T-helper 17 cell (primary cell): Measurements from ENCODE around the gene SPATS2L. TPM values are rescaled to one million over a fixed set of nuclear protein-coding genes. Genes with fewer than 3 reads are reported as not detected.
A peak's percentile ranks its signal among the peaks of the same experiment; 100 is the strongest.

ENCODE experiments used
- ATAC-seq: fragments of 150-1000 bp; cut with Tn5 transposase; 2 replicates; pipeline ENCODE4 v1.10.0; 2021; ENCODE audit warnings: mild to moderate bottlenecking, moderate library complexity
- DNase-seq, 3 donors: peaks; one replicate each; pipeline versions ENCODE4 v3.0.0 to v3.0.0-alpha.2; 2020 to 2021
- H3K9me3 ChIP-seq: one replicate; pipeline ENCODE4 v1.7.0; 2013; ENCODE audit warnings: low read length, mild to moderate bottlenecking; ENCODE audit not compliant: control insufficient read depth, poor library complexity, severe bottlenecking
- H3K27ac Mint-ChIP-seq: one replicate; pipeline ENCODE4 v1.8.0; 2022; ENCODE audit warnings: mild to moderate bottlenecking, moderate library complexity, mixed read lengths
- H3K27me3 Mint-ChIP-seq: one replicate; pipeline ENCODE4 v1.8.0; 2022; ENCODE audit warnings: mixed read lengths
- H3K36me3 Mint-ChIP-seq: one replicate; pipeline ENCODE4 v1.8.0; 2022; ENCODE audit warnings: low read depth, mixed read lengths
- H3K4me1 Mint-ChIP-seq: one replicate; pipeline ENCODE4 v1.8.0; 2022; ENCODE audit warnings: mild to moderate bottlenecking, mixed read lengths
- H3K4me3 Mint-ChIP-seq: one replicate; pipeline ENCODE4 v1.8.0; 2022; ENCODE audit warnings: mild to moderate bottlenecking, moderate library complexity, mixed read lengths
- total RNA-seq, 4 donors: library from RNA in 2 of 4; stranded (reverse) in 2 of 4; gene quantifications; one replicate each; pipeline ENCODE4 v1.2.3 and lab custom pipeline; 2022 to 2026

Gene SPATS2L
- total RNA-seq, 2 donors from 2014 or later, result 3.1 to 7.0 TPM

DNA sequence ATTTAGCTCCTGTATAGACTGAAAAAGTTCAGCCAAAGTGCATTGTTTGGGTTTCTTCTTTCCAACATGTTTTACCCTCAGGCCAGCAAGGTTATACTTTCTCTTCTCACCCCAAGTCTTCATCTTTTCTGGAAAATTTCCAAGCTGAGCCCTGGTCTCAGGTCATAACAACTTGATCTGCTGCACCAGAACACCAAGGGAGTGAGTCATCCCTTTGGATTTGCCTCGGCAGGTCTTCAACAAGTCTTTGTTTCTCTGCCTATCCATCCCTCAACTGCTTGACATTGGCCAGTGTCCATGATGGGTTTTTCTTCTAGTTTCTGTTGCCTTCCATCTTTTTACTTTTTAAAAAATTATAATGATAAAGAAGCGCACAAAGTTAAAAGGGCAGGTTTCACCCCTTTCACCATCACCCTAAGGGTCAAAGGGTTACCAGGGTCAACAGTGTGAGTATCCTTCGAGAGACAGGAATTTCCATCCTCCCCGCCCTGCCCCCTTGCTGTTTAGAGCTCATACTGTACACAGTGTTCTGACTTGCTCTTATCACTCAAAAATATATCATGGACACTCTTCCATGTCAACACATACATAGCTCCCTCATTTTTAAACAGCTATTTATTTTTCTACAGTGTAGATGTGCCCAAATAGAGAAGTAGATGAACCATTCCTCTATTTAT, 5.7 kb upstream of the SPATS2L start:
- Mint-ChIP-seq H3K4me3 (no peak overlapping the region), H3K4me1 (peaks cover 4% of the 10 kb centered on the region), H3K27ac (no peak overlapping the region), H3K36me3 (no peaks in the 10 kb centered on the region), H3K27me3 (peaks cover 7% of the 10 kb centered on the region)
- DNase-seq (no peak), ATAC-seq (no peak)
- H3K9me3 ChIP-seq, result no peaks in the 10 kb centered on the region

DNA sequence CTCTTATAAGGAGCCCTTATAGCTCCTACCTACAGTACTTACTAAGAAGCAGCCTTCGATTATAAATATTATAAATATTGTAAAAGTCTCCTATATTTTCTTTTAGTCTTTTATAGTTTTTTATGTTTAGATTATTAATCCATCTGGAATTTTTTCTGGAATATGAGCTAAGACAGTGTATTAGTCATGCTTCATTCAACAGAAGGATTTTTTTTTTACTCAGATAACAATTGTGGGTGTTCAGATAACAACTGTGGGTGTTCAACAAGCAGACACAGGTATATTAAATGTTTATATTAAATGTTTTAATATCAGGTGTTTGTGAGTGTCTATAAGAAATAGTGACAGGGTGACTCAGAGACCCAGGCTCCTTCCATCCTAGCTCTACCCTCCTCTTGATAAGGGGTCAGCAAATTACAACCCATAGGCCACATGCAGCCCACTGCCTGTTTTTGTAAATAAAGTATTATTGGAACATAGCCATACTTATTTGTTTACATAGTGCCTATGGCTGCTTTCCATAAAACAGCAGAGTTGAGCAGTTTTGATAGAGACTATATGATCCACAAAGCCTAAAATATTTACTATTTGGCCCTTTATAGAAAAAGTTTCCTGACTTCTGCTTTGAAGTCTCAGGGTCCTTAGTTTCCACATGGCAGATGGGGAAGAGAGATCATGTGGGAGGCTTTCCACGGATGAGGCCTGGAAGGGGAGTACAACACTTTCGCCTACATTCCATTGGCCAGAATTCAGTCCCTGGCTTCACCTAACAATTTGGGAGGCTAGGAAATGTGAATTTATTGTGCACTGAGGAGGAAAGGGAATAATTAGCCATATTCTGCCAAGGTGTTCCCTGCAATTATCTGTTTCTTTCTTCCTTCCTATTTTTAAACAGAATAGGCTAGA, 4.3 kb upstream of the SPATS2L start:
- no peaks in the 10 kb centered on the region for H3K9me3 ChIP-seq
- H3K4me1 Mint-ChIP-seq, result peaks cover 5% of the 10 kb centered on the region
- peaks cover 3% of the 10 kb centered on the region for H3K36me3 Mint-ChIP-seq
- DNase-seq (no peak), ATAC-seq (no peak)
- H3K27ac Mint-ChIP-seq, result no peak overlapping the region
- no peak overlapping the region for H3K4me3 Mint-ChIP-seq
- H3K27me3 Mint-ChIP-seq, result peaks cover 13% of the 10 kb centered on the region

DNA sequence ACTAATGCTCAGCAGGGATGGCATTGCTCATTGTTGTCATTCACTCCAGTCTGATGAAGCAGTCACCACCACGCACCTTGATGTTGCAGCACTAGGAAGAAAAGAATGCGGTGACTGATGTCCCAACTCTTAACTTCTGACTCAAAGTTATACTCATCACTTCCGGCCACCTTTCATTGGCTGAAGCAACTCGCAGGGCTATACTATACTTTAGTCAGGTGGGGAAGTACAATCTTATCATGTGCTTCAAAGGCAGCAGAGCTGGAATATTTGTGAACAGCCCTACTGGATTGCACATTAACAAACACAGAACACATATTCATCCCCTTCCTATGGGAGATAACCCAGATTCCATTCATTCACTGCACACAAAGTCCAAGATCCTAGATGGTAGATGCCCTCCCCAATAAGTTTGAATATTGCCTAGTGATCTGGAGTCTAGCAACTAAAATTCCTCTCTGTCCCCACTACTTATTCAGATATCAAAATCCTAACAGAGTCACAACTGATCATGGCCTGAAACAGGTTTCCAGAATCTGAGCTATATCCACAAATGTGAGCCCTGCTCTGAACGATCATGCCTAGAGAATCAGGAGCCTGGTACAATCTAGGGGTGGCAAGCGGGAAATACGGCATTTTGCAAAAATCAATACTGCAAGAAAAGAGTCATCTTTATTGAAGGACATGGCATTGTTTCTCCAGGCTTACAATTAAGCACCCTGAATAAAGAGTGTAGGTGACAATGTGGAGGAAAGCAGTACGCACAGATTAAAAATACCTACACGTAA, 3.4 kb upstream of the SPATS2L start:
- DNase-seq, result no peak
- Mint-ChIP-seq H3K36me3 (peaks cover 3% of the 10 kb centered on the region), H3K4me1 (peaks cover 10% of the 10 kb centered on the region), H3K4me3 (no peak overlapping the region), H3K27ac (no peak overlapping the region), H3K27me3 (peaks cover 6% of the 10 kb centered on the region)
- no peaks in the 10 kb centered on the region for H3K9me3 ChIP-seq
- no peak for ATAC-seq

DNA sequence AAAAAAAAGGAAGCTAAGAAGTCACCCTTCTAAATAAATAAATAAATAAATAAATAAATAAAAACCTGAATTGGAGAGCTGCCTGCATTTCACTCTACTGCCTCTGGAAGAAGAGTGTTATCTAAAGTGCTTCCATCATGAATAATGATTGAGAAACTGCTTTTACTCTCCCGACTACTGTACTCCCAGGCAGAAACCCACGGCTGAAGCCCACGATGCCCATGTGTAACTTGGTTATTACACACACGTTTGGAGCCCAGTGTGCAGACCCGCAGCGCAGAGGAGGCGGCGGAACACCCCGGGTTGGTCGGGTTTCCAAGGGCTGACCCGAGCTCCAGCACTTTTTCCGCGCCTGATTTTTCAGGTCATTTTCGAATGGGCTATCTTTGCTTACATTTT, 697 bp upstream of the SPATS2L start:
- ATAC-seq (no peak), DNase-seq (no peak)
- Mint-ChIP-seq H3K36me3 (peaks cover 3% of the 10 kb centered on the region), H3K27ac (peak overlapping the region; percentile 91), H3K4me3 (peak overlapping the region; percentile 98), H3K4me1 (peaks cover 10% of the 10 kb centered on the region), H3K27me3 (peaks cover 6% of the 10 kb centered on the region)
- no peaks in the 10 kb centered on the region for H3K9me3 ChIP-seq

DNA sequence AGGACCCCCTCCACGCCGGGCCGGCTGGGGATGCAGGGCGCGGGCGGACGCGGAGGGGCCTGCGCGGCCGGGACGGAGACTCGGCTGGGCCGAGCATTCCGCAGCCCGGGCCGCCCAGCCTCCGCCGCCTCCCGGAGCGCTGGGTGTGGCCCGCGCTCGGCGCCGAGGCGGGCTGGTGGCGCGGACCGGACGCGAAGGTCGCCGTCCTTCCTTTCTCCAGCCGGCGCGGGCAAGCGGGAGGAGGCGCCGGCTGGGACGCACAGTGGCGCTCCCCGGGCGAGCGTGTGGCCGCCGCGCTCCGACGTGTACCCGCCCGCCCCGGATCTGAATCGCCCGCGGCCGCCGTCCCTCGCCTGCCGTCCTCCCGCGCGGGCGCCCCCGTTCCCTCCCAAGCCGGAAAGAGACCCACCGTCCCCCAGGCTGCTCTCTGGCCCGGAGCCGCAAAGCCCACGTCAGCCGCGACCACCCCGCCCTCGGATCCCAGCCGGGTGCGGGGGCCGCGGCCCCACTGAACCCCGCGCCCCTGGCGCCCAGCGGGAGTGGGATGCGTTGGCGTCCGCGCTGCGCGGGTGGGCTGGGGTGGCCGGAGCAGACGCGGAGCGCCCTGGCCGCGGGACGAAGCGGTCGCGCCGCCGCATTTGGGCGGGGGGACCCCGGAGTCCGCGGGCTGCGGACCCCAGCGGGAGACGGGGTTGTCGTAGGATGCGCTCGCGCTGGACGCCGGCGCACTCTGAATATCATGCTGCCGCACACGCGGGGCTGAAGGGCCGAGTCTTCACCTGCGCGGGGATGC, 634 bp downstream of the SPATS2L start:
- DNase-seq (peak in 2 of 3 donors; percentile 9 to 16), ATAC-seq (peak; percentile 55)
- H3K9me3 ChIP-seq, result no peaks in the 10 kb centered on the region
- Mint-ChIP-seq H3K27me3 (peaks cover 6% of the 10 kb centered on the region), H3K27ac (no peak overlapping the region), H3K36me3 (peaks cover 3% of the 10 kb centered on the region), H3K4me1 (peaks cover 10% of the 10 kb centered on the region), H3K4me3 (peak overlapping the region; percentile 80)

DNA sequence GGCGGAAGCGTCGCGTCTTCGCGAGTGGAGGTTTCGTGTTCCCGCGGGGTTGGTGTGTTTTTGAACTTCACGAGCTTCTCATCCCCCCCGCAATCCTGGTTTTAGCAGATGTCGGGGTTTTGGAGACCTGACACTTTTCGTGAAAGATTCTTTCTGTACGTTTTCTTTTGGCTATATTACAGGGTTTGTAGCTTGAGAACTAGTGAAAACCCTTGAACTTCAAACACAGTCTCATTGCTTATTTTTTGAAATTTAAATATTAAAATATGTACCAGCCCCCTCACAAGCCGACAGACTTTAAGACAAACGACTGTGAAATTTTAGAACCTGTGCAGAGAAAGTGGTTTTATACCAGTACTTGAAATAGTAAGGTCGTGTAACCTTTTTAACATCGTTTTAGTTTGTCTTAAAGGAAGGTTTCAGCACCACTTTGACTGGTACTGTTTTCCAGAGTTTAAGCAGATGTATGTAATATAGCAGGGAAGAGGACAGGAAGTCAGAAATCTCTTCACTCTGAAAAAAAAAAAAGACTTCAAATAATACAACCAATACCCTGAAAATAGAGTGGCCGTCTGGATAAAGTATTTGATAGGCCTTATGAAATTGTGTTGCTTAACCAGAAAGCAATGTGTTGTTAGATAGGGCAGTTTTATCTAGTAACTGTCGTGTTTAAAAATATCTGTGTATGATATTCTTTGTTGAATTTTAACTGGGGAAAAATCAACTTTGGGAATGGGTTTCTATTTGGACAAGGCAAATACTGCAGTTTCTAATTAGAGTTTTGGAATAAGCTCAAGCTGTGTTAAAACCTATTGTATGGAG, 1.4 kb downstream of the SPATS2L start:
- no peaks in the 10 kb centered on the region for H3K9me3 ChIP-seq
- no peak overlapping the region for H3K27ac Mint-ChIP-seq
- peaks cover 3% of the 10 kb centered on the region for H3K36me3 Mint-ChIP-seq
- ATAC-seq, result no peak
- DNase-seq, result peak in 1 of 3 donors; percentile 10
- H3K4me1 Mint-ChIP-seq, result peaks cover 10% of the 10 kb centered on the region
- peak overlapping the region; percentile 80 for H3K4me3 Mint-ChIP-seq
- H3K27me3 Mint-ChIP-seq, result peaks cover 6% of the 10 kb centered on the region

DNA sequence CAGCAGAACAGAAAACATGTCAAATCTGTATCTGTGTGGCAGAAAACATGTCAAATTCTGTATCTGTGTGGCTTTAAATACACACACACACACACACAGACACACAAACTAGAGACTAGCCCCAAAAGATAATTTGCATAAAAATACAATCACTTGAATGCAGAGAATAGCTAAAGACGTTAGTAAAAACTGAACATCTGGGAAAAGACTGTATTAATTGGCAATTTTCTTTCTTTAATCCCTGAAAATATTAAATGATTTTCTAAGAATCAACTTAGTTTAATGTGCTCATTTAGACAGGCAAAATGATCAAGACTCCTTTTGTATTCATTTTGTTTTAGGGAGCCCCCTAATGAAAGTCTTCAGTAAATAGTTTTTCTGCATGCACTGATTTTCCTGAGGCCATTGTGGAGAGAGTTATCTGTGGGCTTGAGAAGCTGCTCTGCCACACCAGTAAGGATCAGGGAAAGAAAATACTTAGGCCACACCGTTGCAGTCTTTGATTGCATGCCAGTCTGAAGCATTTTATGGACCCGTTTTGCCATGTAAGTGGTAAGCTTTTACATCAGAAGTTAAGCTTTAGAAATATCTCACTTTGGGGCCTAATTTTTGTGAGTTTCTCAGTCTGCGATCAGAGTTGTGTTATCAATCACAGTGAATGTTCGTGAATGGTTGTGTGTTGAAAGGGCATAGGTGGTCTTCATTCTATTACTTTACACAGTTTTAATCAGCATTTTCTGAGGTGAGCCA, 2.2 kb downstream of the SPATS2L start:
- peaks cover 10% of the 10 kb centered on the region for H3K27me3 Mint-ChIP-seq
- H3K27ac Mint-ChIP-seq, result no peak overlapping the region
- peaks cover 10% of the 10 kb centered on the region for H3K4me1 Mint-ChIP-seq
- H3K36me3 Mint-ChIP-seq, result peaks cover 4% of the 10 kb centered on the region
- no peak overlapping the region for H3K4me3 Mint-ChIP-seq
- H3K9me3 ChIP-seq, result no peaks in the 10 kb centered on the region
- no peak for DNase-seq
- no peak for ATAC-seq

DNA sequence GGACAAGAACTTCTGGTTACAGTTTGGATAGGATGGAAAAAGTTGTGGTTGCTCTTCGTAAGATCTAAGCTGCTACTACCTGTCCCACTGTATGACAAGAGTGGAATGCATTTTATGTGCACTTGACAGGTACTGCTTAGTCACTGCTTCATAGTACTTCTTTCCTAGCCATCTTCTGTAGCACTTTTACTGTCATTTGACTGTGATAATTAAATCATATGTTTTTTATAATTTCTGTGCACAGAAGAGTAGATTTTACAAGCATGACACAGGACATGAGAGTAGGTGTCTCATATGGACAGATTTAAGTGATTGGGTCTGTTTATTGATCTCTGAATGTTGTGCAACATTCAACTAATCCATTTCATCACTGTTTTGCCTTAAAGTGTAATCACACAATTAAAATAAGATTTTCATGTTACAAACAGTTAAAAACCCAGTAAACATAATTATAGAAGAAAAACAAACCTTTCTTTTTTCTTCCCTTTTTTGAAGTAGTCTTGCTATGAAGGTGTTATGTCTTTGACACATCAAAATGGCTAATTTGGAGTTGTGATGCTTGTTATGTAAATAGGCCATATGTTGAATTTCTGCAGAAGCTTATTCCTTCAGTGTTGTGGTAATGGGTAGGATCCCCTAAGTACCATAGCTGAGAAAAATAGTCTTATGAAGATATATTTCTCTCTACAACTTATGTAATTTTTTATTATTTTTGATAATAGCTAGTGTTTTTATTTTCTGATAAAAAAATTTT, 3.0 kb downstream of the SPATS2L start:
- Mint-ChIP-seq H3K4me3 (no peak overlapping the region), H3K27me3 (peaks cover 17% of the 10 kb centered on the region), H3K4me1 (peaks cover 9% of the 10 kb centered on the region)

GRCh38 chr2:200310545-200310971, 4.1 kb downstream of the SPATS2L start:
- H3K4me1 Mint-ChIP-seq, result peaks cover 9% of the 10 kb centered on the region
- H3K4me3 Mint-ChIP-seq, result no peak overlapping the region
- no peaks in the 10 kb centered on the region for H3K9me3 ChIP-seq
- DNase-seq (no peak), ATAC-seq (no peak)
- H3K36me3 Mint-ChIP-seq, result peaks cover 9% of the 10 kb centered on the region
- no peak overlapping the region for H3K27ac Mint-ChIP-seq
- H3K27me3 Mint-ChIP-seq, result peaks cover 18% of the 10 kb centered on the region

More for the DNA sequence above, 3.0 kb downstream of the SPATS2L start:
- DNase-seq (no peak), ATAC-seq (no peak)
- peaks cover 9% of the 10 kb centered on the region for H3K36me3 Mint-ChIP-seq
- H3K27ac Mint-ChIP-seq, result no peak overlapping the region
- no peaks in the 10 kb centered on the region for H3K9me3 ChIP-seq

GRCh38 chr2:200311139-200311538, 4.6 kb downstream of the SPATS2L start:
- ATAC-seq (no peak), DNase-seq (no peak)
- peaks cover 8% of the 10 kb centered on the region for H3K4me1 Mint-ChIP-seq
- H3K27ac Mint-ChIP-seq, result no peak overlapping the region
- H3K9me3 ChIP-seq, result no peaks in the 10 kb centered on the region
- H3K27me3 Mint-ChIP-seq, result peaks cover 15% of the 10 kb centered on the region
- no peak overlapping the region for H3K4me3 Mint-ChIP-seq
- peaks cover 8% of the 10 kb centered on the region for H3K36me3 Mint-ChIP-seq

DNA sequence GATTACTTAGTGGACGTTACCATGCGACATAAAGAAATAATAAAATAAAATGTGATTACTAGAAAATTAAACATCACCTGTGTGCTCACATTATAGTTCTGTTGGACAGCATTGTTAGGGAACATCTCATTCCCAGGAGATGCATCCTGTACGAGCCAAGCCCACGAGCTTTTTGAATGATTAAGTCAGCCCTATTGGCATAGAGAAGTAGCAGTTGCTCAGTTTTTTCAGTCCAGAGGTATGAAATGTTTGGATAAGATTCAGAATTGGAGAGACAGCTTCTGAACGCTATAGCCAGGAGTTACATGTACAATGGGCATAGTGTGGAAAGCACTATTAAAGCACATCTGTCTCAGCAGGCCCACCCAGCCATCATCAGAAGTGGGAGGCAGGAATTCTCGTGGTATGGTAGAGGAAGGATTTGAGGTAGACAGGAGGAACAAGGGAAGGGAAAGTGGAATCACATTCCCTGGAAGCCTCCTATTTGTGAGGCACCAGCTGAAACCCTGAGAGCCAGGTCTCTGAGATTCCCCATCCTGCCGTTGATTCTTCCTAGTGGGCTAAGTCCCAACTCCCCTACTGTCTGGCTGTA, 8.6 kb downstream of the SPATS2L start:
- ATAC-seq (no peak), DNase-seq (no peak)
- no peaks in the 10 kb centered on the region for H3K9me3 ChIP-seq
- peaks cover 2% of the 10 kb centered on the region for H3K4me1 Mint-ChIP-seq
- H3K27me3 Mint-ChIP-seq, result peaks cover 12% of the 10 kb centered on the region
- no peak overlapping the region for H3K27ac Mint-ChIP-seq
- H3K4me3 Mint-ChIP-seq, result no peak overlapping the region
- peaks cover 7% of the 10 kb centered on the region for H3K36me3 Mint-ChIP-seq
